Kasumi-1 (cell line): Measurements from ENCODE around the gene RNF114.
A peak's percentile ranks its signal among the peaks of the same experiment; 100 is the strongest.

Experiments
- DNase-seq, 2 experiments: peaks; one replicate each; lab custom pipeline; 2025; lab: John Stamatoyannopoulos, UW

The RNF114 gene

GRCh38 chr20:49904440-49905214 is 31.6 kb upstream of the RNF114 start:
- DNase-seq = no peak

GRCh38 chr20:49905415-49906091 is 30.6 kb upstream of the RNF114 start:
- no peak for DNase-seq

GRCh38 chr20:49906101-49906604 is 30.0 kb upstream of the RNF114 start:
- DNase-seq = no peak

- DNase-seq = no peak
These were observed 29.5 kb upstream of the RNF114 start for GRCh38 chr20:49906615-49907154.

- no peak for DNase-seq
These were observed 28.6 kb upstream of the RNF114 start for GRCh38 chr20:49907405-49908257.

GRCh38 chr20:49908258-49908565 is 28.0 kb upstream of the RNF114 start:
- no peak for DNase-seq

GRCh38 chr20:49909499-49910339 is 26.5 kb upstream of the RNF114 start:
- DNase-seq = peak; percentile 12 to 42

- DNase-seq = no peak
These were observed 25.9 kb upstream of the RNF114 start for GRCh38 chr20:49910340-49910706.

GRCh38 chr20:49913399-49914047 is 22.7 kb upstream of the RNF114 start:
- no peak for DNase-seq

GRCh38 chr20:49914310-49915117 is 21.7 kb upstream of the RNF114 start:
- DNase-seq = peak in 1 of 2 experiments; percentile 39

GRCh38 chr20:49915118-49915379 is 21.1 kb upstream of the RNF114 start:
- no peak for DNase-seq

- DNase-seq = peak; percentile 76 to 84
These were observed 20.6 kb upstream of the RNF114 start, which contains the start of gene SPATA2 for GRCh38 chr20:49915380-49916145. Gene SPATA2, minus strand, starts transcription at chr20:49915529. Its CDS starts 7,039 bp downstream, at chr20:49908490.

- DNase-seq = no peak
These were observed 19.8 kb upstream of the RNF114 start for GRCh38 chr20:49916146-49917002.

- no peak for DNase-seq
These were observed 17.8 kb upstream of the RNF114 start for GRCh38 chr20:49918446-49918845.

- DNase-seq = no peak
These were observed 17.2 kb upstream of the RNF114 start for GRCh38 chr20:49919009-49919408.

GRCh38 chr20:49919461-49919860 is 16.7 kb upstream of the RNF114 start:
- DNase-seq = no peak

GRCh38 chr20:49924247-49924646 is 11.9 kb upstream of the RNF114 start:
- DNase-seq = no peak

GRCh38 chr20:49925901-49926454 is 10.2 kb upstream of the RNF114 start:
- DNase-seq = no peak
